ENCODE measurements around the gene PHRF1.
A peak's percentile ranks its signal among the peaks of the same experiment; 100 is the strongest.

PHRF1 gene

DNA sequence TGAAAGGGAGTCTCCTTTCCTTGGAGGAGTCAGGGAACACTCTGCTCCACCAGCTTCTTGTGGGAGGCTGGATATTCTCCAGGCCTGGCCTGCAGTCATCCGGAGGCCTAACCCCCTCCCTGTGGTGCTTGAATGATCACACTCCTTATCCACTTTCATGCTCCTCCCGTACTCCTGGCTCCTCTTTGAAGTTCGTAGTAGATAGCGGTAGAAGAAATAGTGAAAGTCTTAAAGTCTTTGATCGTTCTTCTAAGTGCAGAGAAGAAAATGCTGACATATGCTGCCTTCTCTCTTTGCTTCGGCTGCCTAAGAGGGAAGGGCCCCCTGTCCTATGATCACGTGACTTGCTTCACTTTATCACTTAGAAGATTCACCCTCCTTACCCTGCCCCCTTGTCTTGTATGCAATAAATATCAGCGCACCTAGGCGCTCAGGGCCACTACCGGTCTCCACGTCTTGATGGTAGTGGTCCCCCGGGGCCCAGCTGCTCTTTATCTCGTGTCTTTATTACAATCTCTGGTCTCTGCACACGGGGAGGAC lies 2.2 kb upstream of the PHRF1 start:
- DNase-seq: peak in 1 of 2 donors; percentile 45

- no peak for DNase-seq
Observed at GRCh38 chr11:574632-575312, 1.5 kb upstream of the PHRF1 start.

GRCh38 chr11:575313-575995 lies 816 bp upstream of the PHRF1 start:
- no peak for DNase-seq

- no peak for DNase-seq
Observed at GRCh38 chr11:576811-577610, 741 bp downstream of the PHRF1 start.

- DNase-seq: no peak
Observed at GRCh38 chr11:577611-577894, 1.3 kb downstream of the PHRF1 start.

- DNase-seq: no peak
Observed at GRCh38 chr11:578276-579035, 2.2 kb downstream of the PHRF1 start.

DNA sequence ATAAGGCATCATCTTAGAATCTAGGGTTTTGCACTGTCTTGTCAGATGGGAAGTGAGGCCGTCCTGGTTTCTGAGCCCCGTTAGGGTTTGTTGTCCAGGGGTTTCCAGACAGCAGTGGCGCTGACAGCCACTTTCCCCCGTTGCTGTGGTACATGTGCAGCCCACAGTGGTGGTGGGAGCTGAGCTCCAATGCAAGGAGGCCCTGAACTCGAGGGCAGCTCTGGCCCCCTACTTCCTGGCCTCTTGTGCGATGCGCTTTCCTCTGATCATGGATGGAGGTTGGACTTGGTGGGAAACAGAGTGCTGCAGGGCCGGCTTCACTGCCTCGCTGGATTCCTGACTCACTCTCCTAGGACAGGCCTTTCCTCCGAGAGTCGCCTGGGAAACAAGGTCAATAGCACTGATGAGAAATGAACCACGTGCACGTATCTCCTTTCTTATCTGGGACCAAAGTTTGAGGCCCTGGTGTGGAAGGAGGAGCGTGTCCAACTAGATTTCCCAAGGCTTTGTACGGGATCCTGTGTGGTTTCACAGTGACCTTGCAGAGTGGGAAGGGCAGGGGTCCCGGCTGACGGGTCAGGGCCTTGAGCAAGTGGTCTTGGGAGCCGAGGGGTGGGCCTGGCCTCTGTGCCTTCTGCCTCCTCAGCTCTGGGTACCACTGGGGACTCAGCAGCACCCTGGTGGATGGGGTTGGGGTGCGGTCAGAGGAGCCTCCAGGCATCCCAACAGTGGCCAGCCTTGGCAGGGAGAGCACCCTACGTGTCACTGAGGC lies 3.7 kb downstream of the PHRF1 start:
- no peak for DNase-seq

DNA sequence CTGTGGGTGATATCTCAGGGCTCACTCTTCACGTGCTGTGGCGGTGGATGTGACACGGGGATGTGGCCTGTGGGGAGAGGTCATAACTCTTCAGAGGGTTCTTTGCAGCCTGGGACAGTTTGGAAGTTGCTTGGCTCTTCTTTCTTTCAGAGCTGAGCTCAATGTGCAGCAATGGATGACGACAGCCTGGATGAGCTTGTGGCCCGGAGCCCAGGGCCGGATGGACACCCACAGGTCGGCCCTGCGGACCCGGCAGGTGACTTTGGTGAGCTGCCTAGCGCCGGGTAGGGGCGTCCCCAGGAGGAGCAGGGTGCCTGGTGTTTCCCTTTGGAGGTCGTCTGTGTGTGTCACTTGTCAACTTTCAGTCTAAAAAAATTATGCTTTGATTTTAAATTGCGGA lies 5.1 kb downstream of the PHRF1 start:
- DNase-seq: no peak

DNA sequence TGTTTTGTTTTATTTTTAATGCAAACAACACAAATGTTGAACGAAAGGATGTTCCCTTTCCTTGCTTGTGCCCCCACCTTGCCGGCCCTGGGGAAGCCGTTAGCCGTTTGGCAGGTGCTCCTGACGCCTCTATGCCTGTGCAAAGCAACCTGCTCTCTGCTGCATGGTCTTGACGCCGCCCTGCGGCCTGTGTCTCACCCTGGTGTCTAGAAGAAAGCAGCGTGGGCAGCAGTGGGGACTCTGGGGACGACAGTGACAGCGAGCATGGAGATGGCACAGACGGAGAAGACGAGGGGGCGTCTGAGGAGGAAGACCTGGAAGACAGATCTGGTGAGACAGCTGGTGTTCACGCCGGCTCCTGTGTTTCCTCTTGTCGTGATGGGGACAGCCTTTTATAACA lies 5.5 kb downstream of the PHRF1 start:
- DNase-seq: no peak

GRCh38 chr11:584287-584686 lies 8.0 kb downstream of the PHRF1 start:
- DNase-seq: no peak

- DNase-seq: no peak
Observed at GRCh38 chr11:586376-587316, 10.4 kb downstream of the PHRF1 start.

DNA sequence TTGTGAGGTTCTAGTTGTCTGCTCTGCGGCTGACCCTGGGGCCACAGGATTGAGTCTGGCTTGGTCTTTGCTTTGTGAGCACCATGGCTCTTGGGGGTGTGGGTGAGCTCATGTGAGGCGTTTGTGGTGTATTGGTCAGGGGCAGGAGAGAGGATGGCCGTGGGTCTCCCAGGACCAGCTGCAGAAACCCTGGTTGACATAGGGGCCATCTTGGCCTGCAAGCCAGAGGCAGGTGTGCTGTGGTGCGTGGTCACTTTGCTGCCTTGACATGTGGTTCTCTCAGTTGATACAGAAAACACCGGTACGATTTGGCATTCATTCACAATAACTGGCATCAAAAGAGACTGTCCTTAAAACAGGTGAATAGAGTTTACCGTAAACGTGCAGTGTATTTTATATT lies 11.3 kb downstream of the PHRF1 start:
- DNase-seq: no peak

- peak; percentile 67 to 82 for DNase-seq
Observed at GRCh38 chr11:587978-588380, 11.7 kb downstream of the PHRF1 start.

- no peak for DNase-seq
Observed at GRCh38 chr11:589798-590197, 13.5 kb downstream of the PHRF1 start.

- DNase-seq: no peak
Observed at GRCh38 chr11:590997-591396, 14.7 kb downstream of the PHRF1 start.

- DNase-seq: no peak
Observed at GRCh38 chr11:592501-592900, 16.2 kb downstream of the PHRF1 start.

- no peak for DNase-seq
Observed at GRCh38 chr11:592918-593317, 16.6 kb downstream of the PHRF1 start.

DNA sequence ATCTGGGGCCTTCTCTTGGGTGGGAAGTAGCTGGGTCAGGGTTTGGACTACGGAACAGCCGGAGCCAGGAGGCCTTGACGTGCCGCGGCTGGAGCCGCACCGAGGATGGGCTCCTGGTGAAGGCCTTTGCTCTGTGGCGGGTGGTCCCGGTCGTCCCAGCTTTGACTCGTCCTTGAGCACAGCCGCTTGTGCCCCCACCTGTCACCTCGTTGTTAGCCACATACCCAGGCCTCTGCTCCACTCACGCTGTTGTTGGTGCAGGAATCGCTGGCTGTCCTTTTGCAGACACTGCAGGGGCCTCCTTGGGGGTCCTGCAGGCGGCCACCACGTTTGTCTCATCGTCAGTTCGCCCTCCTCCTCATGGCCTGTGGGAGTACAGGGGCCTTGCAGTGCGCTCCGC lies 17.1 kb downstream of the PHRF1 start:
- no peak for DNase-seq

GRCh38 chr11:595400-595799 lies 19.1 kb downstream of the PHRF1 start:
- DNase-seq: no peak

- no peak for DNase-seq
Observed at GRCh38 chr11:596374-596773, 20.1 kb downstream of the PHRF1 start.

- DNase-seq: no peak
Observed at GRCh38 chr11:597166-597725, 21.0 kb downstream of the PHRF1 start.
